GM23248 (cell line): ENCODE measurements around the gene RNF39. TPM values are rescaled to one million over a fixed set of nuclear protein-coding genes. Genes with fewer than 3 reads are reported as not detected.
A peak's percentile ranks its signal among the peaks of the same experiment; 100 is the strongest.

Source experiments
- DNase-seq: peaks from one replicate; pipeline ENCODE4 v3.0.0-alpha.2; 2015
- H2AFZ ChIP-seq: fragments of 200-600 bp; sonication (generic); 2 replicates; pipeline ENCODE4 v1.6.1; 2016; ENCODE audit warnings: antibody characterized with exemption
- H3F3A ChIP-seq: fragments of 200-600 bp; sonication (generic); 2 replicates; pipeline ENCODE4 v1.6.1; 2016; ENCODE audit warnings: mild to moderate bottlenecking, antibody characterized with exemption, mixed run types; ENCODE audit not compliant: insufficient read depth
- H3K27ac ChIP-seq: fragments of 200-600 bp; sonication (generic); 2 replicates; pipeline ENCODE4 v1.5.1; 2016; ENCODE audit warnings: mild to moderate bottlenecking
- H3K27me3 ChIP-seq: fragments of 200-600 bp; sonication (generic); replicated peaks from 2 replicates; pipeline ENCODE4 v1.6.1; 2016; ENCODE audit warnings: mild to moderate bottlenecking; ENCODE audit not compliant: insufficient read depth
- H3K36me3 ChIP-seq: fragments of 200-600 bp; sonication (generic); 2 replicates; pipeline ENCODE4 v1.6.1; 2016; ENCODE audit warnings: low read depth, mild to moderate bottlenecking
- H3K4me1 ChIP-seq: fragments of 200-600 bp; sonication (generic); 2 replicates; pipeline ENCODE4 v1.6.1; 2016; ENCODE audit warnings: mild to moderate bottlenecking; ENCODE audit not compliant: insufficient read depth
- H3K4me2 ChIP-seq: fragments of 200-600 bp; sonication (generic); one replicate; pipeline ENCODE4 v1.6.1; 2016; ENCODE audit warnings: mild to moderate bottlenecking; ENCODE audit not compliant: unreplicated experiment
- H3K4me3 ChIP-seq: fragments of 200-600 bp; sonication (generic); 2 replicates; pipeline ENCODE4 v1.5.1; 2016; ENCODE audit warnings: mild to moderate bottlenecking
- H3K79me2 ChIP-seq: fragments of 200-600 bp; sonication (generic); 2 replicates; pipeline ENCODE4 v1.6.1; 2016; ENCODE audit warnings: mild to moderate bottlenecking; ENCODE audit not compliant: insufficient read depth
- H3K9ac ChIP-seq: fragments of 200-600 bp; sonication (generic); 2 replicates; pipeline ENCODE4 v1.6.1; 2016; ENCODE audit warnings: mild to moderate bottlenecking
- H3K9me2 ChIP-seq: fragments of 200-600 bp; sonication (generic); 2 replicates; pipeline ENCODE4 v1.6.1; 2016; ENCODE audit warnings: mixed run types, mild to moderate bottlenecking, moderate library complexity; ENCODE audit not compliant: insufficient read depth
- H3K9me3 ChIP-seq: fragments of 200-600 bp; sonication (generic); one replicate; pipeline ENCODE4 v1.6.1; 2017; ENCODE audit warnings: low read depth
- H4K20me1 ChIP-seq: fragments of 200-600 bp; sonication (generic); 2 replicates; pipeline ENCODE4 v1.6.0; 2016; ENCODE audit not compliant: insufficient read depth
- EZH2 ChIP-seq: fragments of 200-600 bp; sonication (generic); IDR thresholded peaks from 2 replicates; pipeline ENCODE4 v1.6.1; 2018; ENCODE audit warnings: antibody characterized with exemption, mild to moderate bottlenecking; ENCODE audit not compliant: insufficient read depth, poor library complexity, severe bottlenecking
- EZH2phosphoT487 ChIP-seq: fragments of 200-600 bp; sonication (generic); IDR thresholded peaks from 2 replicates; pipeline ENCODE4 v1.6.1; 2018; ENCODE audit warnings: antibody characterized with exemption, moderate library complexity, mild to moderate bottlenecking, low read depth; ENCODE audit not compliant: insufficient read depth
- WGBS, 2 experiments: methylation state at CpG; one replicate each; pipeline ENCODE4 v1.1.6; 2015 to 2017; ENCODE audit warnings: low lambda C conversion rate in 2 of 2, low coverage in 1 of 2; ENCODE audit errors: missing lambda C conversion rate in 2 of 2; 5-methylcytosine and 5-hydroxymethylcytosine counted together
- in situ Hi-C: fragments of 300-500 bp; cut with MboI; formaldehyde crosslinking; loops from 2 replicates; pipeline ENCODE4 v1.15.0; 2020
- polyA plus RNA-seq: library from polyadenylated mRNA; unstranded; fragments of >200 nt; fragmentation: Nextera tagmentation; extraction: Ambion mirVana; gene quantifications from 2 replicates; pipeline ENCODE4 v1.2.1, GENCODE V29; 2016
- total RNA-seq: library from RNA; depleted of rRNA; stranded (reverse); fragments of >200 nt; shearing (Covaris generic); gene quantifications from 2 replicates; pipeline ENCODE4 v1.2.3, GENCODE V29; 2014

The RNF39 gene
- total and polyA plus RNA-seq, 2 experiments from 2014 or later: 0.21 TPM; not detected in 1

DNA sequence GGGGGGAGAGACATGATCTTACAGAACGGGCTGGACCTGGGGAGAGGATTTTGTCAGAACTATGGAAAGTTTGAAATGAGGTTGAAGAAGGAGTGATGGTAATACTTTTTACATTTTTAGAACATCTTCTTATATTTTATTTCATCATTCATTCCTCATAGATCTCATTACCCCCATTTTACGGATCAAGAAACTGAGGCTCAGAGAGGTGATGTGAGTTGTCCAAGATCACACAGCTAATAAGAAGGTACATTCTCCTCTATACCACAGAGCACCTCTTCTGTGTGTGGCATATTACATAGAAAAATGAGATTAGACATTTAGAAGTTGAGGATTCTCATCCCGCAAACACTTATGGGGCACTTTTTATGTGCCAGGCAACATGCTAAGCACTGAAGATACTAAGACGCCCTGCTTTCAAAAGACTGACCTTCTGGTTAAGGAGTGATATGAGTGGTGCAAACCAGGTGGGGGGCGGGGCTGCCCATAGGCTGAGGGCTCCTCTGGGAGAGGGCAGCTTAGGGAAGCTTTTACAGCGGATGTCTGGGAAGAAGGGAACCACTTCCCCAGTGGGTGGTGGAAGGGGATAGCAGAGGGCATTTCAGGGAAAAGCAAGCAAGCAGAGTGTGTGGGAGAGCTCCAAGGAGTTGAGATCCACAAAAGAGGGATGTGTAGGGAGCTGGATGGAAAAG is 17.4 kb upstream of the RNF39 start:
- WGBS, 2 experiments: 58 to 64% methylated on average over 6 of the region's 6 CpGs
- H3K9me3 ChIP-seq: no peaks in the 10 kb centered on the region
- peaks cover 11% of the 10 kb centered on the region for H3K4me1 ChIP-seq
- H3K4me3 ChIP-seq: no peak overlapping the region
- H3K27me3 ChIP-seq: peaks cover 26% of the 10 kb centered on the region; the same call in 1 of the 2 replicates
- no peaks in the 10 kb centered on the region for H3K36me3 ChIP-seq
- H3K9me2 ChIP-seq: no peaks in the 10 kb centered on the region
- TF ChIP-seq EZH2phosphoT487 (no peak), EZH2 (no peak)
- H2AFZ ChIP-seq: no peak overlapping the region
- in situ Hi-C loops: no loop called here
- H3K79me2 ChIP-seq: no peaks in the 10 kb centered on the region
- no peaks in the 10 kb centered on the region for H3F3A ChIP-seq
- DNase-seq: no peak
- no peaks in the 10 kb centered on the region for H4K20me1 ChIP-seq
- no peak overlapping the region for H3K27ac ChIP-seq
- no peak overlapping the region for H3K4me2 ChIP-seq
- no peak overlapping the region for H3K9ac ChIP-seq

DNA sequence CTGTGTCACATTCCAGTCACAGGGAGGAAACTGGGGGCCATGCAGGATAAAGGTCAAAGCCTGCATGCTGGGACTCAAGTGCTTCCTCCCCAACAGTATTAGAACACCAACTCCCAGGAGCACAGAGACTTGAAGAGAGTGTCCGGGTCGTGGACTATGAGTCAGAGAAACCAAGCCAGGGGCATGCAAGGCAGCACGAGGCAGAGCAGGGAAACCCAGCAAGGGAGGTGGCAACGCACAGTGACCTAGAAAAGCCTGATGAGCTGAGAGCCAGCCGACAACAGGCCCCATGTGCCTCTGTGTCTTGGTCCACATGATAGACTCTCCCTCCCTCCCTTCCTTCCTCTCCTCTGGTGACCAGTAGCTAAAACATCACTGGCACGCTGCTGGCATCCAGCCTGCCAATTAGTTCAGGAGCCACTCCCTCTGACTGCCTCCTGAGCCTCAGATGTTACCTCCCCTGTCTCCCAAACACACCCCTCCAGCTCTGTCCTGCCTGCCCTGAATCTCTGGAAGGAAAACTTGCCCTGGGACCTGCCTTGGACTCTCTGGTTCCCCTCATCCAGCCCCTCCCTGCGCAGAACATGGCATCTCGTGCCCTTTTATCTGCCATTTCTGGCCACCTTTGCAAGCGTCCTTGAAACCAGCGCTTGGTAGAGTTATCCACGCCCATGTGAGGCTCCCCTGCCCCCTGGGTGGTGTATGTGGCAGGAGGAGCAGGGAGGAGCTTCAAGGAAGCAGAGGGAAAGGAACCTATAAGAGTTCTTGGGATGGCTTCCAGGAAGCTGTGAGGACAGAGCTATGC is 16.2 kb upstream of the RNF39 start:
- TF ChIP-seq EZH2phosphoT487: no peak
- TF ChIP-seq EZH2: no peak

DNA sequence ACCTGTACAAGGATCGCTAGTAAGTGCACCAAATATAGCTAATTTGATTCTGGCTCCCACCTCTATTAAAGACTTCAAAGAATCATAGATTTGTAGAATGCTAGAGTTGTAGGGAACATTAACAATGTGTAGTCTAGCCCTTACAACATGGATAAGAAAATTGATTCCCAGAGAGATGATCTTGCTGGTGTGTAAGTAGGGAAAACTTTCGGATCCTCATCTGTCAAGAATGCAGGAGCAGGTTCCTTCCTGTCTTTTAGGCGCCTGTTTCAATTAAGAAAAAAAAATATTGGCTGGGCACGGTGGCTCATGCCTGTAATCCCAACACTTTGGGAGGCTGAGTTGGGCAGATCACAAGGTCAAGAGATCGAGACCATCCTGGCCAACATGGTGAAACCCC is 12.3 kb upstream of the RNF39 start:
- no peaks in the 10 kb centered on the region for H3K9me2 ChIP-seq
- WGBS, 2 experiments: 48 to 54% methylated on average over 5 of the region's 5 CpGs
- DNase-seq: no peak
- no peak overlapping the region for H3K4me3 ChIP-seq
- H2AFZ ChIP-seq: no peak overlapping the region
- no peaks in the 10 kb centered on the region for H4K20me1 ChIP-seq
- H3K27ac ChIP-seq: no peak overlapping the region
- no peaks in the 10 kb centered on the region for H3K79me2 ChIP-seq
- no peak overlapping the region for H3K4me2 ChIP-seq
- H3K27me3 ChIP-seq: 0 out of 2 replicates have a peak, but pooled peaks cover 1% of the 10 kb centered on the region
- H3F3A ChIP-seq: no peaks in the 10 kb centered on the region
- in situ Hi-C loops: no loop called here
- no peak for TF ChIP-seq EZH2phosphoT487
- TF ChIP-seq EZH2: no peak
- no peaks in the 10 kb centered on the region for H3K36me3 ChIP-seq
- no peak overlapping the region for H3K9ac ChIP-seq
- H3K9me3 ChIP-seq: no peaks in the 10 kb centered on the region
- H3K4me1 ChIP-seq: peaks cover 11% of the 10 kb centered on the region

More for the DNA sequence above, 16.2 kb upstream of the RNF39 start:
- no peaks in the 10 kb centered on the region for H3K79me2 ChIP-seq
- no peaks in the 10 kb centered on the region for H3K9me3 ChIP-seq
- in situ Hi-C loops: no loop called here
- no peaks in the 10 kb centered on the region for H3K36me3 ChIP-seq
- peaks cover 11% of the 10 kb centered on the region for H3K4me1 ChIP-seq
- H4K20me1 ChIP-seq: no peaks in the 10 kb centered on the region
- no peak overlapping the region for H3K4me3 ChIP-seq
- peaks cover 15% of the 10 kb centered on the region; the same call in 1 of the 2 replicates for H3K27me3 ChIP-seq
- no peaks in the 10 kb centered on the region for H3K9me2 ChIP-seq
- 35 to 38% methylated on average over 11 of the region's 11 CpGs for WGBS, 2 experiments
- peak overlapping the region; percentile 29; the same call in 1 of the 2 replicates for H3K27ac ChIP-seq
- H2AFZ ChIP-seq: peak overlapping the region; percentile 70
- H3F3A ChIP-seq: no peaks in the 10 kb centered on the region
- peak; percentile 89 for DNase-seq
- H3K4me2 ChIP-seq: no peak overlapping the region
- no peak overlapping the region for H3K9ac ChIP-seq

DNA sequence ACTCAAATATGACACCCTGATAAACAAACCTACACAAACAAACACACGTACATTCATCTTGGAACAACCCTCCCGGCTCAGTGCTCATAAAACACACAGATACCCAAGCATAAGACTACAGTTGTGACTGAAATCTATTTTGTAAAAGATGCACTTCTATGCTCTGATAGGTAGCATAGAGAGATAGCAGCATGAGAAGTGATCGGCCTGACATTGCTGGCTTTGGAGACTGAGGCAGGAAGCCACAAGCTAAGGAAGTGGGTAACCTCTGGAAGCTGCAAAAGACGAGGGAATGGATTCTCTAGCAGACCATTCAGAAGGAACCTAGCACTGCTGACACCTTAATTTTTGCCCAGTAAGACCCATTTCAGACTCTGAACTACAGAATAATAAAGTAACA is 1.6 kb upstream of the RNF39 start:
- H3K9me3 ChIP-seq: no peaks in the 10 kb centered on the region
- TF ChIP-seq EZH2phosphoT487: no peak
- TF ChIP-seq EZH2: no peak
- H3K9ac ChIP-seq: no peak overlapping the region
- peaks cover 77% of the 10 kb centered on the region for H3K27me3 ChIP-seq
- no peak overlapping the region for H3K4me3 ChIP-seq
- no peak overlapping the region for H2AFZ ChIP-seq
- in situ Hi-C loops: no loop called here
- no peaks in the 10 kb centered on the region for H3K9me2 ChIP-seq
- no peaks in the 10 kb centered on the region for H3K36me3 ChIP-seq
- H4K20me1 ChIP-seq: no peaks in the 10 kb centered on the region
- no peak overlapping the region for H3K27ac ChIP-seq
- DNase-seq: no peak
- WGBS, 2 experiments: 66 to 67% methylated on average over 4 of the region's 4 CpGs
- H3K4me1 ChIP-seq: no peaks in the 10 kb centered on the region
- H3K4me2 ChIP-seq: no peak overlapping the region
- H3F3A ChIP-seq: no peaks in the 10 kb centered on the region
- no peaks in the 10 kb centered on the region for H3K79me2 ChIP-seq
